Keratinocyte (primary cell): ENCODE results near the gene PTPMT1.

Experiments
- EZH2 ChIP-seq: IDR thresholded peaks from one replicate; pipeline ENCODE4 v1.6.1; 2012; ENCODE audit warnings: inconsistent platforms, mild to moderate bottlenecking, low read length, moderate library complexity
- TF ChIP-seq, protein P1 (sequence below), 3 experiments: IDR thresholded peaks in 1 of 3; conservative IDR thresholded peaks in 1 of 3; optimal IDR thresholded peaks in 1 of 3; 2 replicates in 2 of 3; 3 replicates in 1 of 3; pipeline versions ENCODE3 to v1.5.1; 2011; ENCODE audit warnings: low read length in 3 of 3, mild to moderate bottlenecking in 3 of 3, moderate library complexity in 2 of 3, control low read depth in 1 of 3, inconsistent platforms in 1 of 3; ENCODE audit not compliant: insufficient read depth in 2 of 3; ENCODE audit errors: extremely low read depth in 1 of 3

DNA sequence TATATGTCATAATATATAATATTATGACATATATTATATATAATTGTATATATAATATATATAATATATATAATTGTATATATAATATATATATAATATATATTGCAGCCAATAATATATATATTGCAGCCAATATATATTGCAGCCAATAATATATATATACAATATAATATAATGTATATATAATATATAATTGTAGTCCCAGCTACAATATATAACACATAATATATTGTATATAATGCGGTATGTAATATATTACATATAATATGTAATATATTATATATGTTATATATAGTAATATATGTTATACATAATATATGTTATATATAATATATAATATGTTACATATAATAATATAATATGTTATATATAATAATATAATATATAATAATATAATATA, 6.7 kb upstream of the PTPMT1 start:
- TF ChIP-seq, protein P1, sequence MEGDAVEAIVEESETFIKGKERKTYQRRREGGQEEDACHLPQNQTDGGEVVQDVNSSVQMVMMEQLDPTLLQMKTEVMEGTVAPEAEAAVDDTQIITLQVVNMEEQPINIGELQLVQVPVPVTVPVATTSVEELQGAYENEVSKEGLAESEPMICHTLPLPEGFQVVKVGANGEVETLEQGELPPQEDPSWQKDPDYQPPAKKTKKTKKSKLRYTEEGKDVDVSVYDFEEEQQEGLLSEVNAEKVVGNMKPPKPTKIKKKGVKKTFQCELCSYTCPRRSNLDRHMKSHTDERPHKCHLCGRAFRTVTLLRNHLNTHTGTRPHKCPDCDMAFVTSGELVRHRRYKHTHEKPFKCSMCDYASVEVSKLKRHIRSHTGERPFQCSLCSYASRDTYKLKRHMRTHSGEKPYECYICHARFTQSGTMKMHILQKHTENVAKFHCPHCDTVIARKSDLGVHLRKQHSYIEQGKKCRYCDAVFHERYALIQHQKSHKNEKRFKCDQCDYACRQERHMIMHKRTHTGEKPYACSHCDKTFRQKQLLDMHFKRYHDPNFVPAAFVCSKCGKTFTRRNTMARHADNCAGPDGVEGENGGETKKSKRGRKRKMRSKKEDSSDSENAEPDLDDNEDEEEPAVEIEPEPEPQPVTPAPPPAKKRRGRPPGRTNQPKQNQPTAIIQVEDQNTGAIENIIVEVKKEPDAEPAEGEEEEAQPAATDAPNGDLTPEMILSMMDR (optimal IDR thresholded peaks at IDR 0.05 in 1 of 3, IDR thresholded peaks at IDR 0.05 in 1 of 3, conservative IDR thresholded peaks at IDR 0.05 in 1 of 3; ENCODE audit: extremely low read depth in 1 of 3, insufficient read depth in 2 of 3, low read length in 3 of 3) = no peak
- TF ChIP-seq EZH2 = no peak
